K562 (cell line): Measurements from ENCODE around the gene RBFOX1. TPM values are rescaled to one million over a fixed set of nuclear protein-coding genes. Genes with fewer than 3 reads are reported as not detected.

Experiments used
- ATAC-seq: fragments of 200-7000 bp; cut with Tn5 transposase; 3 replicates; pipeline ENCODE4 v1.9.1; 2020; ENCODE audit warnings: moderate library complexity
- BruUV-seq: library from RNA; stranded (reverse); fragments of 400-500 nt; replicated peaks from 2 replicates; lab custom pipeline; 2021; lab: Mats Ljungman, UMichigan
- CTCF ChIA-PET: fragments of 300-600 bp; formaldehyde crosslinking; extraction: SDS; loops from one replicate; lab custom pipeline; 2021; ENCODE audit warnings: low intra/inter-chr PET ratio; lab: Yijun Ruan, JAX
- POLR2A ChIA-PET: fragments of 300-600, 350-650 bp; sonication (Branson Sonifier 250); formaldehyde crosslinking; extraction: SDS; loops from one replicate; lab custom pipeline; 2021; ENCODE audit warnings: antibody characterized with exemption, inconsistent platforms; lab: Yijun Ruan, JAX
- DNase-seq, 4 experiments: peaks; one replicate each; pipeline versions ENCODE4 v3.0.0 to v3.0.0-alpha.2; 2011 to 2018; ENCODE audit warnings: low spot score in 3 of 4, mixed read lengths in 3 of 4; ENCODE audit errors: extremely low read depth in 1 of 4
- FAIRE-seq: peaks from 2 replicates; lab custom pipeline; 2011; peaks lifted over from hg19 to GRCh38; lab: Jason Lieb, UNC
- H2AFZ ChIP-seq: 2 replicates; pipeline ENCODE4 v1.6.0; 2011; ENCODE audit warnings: low read depth, low read length, control low read depth, inconsistent platforms
- H3K27ac ChIP-seq: fragments of 200-600 bp; 3 replicates; pipeline ENCODE4 v1.8.0; 2011; ENCODE audit warnings: low read depth, mild to moderate bottlenecking, control low read depth, inconsistent platforms, low read length, moderate library complexity, mixed read lengths; ENCODE audit errors: extremely low read depth
- H3K27me3 ChIP-seq, 2 experiments: fragments of 300-600 bp in 1 of 2; 2 replicates in 1 of 2; 3 replicates in 1 of 2; pipeline versions ENCODE4 v1.6.0 to v1.8.0; 2011; ENCODE audit warnings: inconsistent platforms in 2 of 2, low read length in 2 of 2, mild to moderate bottlenecking in 1 of 2, mixed read lengths in 1 of 2, moderate library complexity in 1 of 2; ENCODE audit not compliant: control insufficient read depth in 2 of 2, insufficient read depth in 2 of 2
- H3K36me3 ChIP-seq: fragments of 300-600 bp; 3 replicates; pipeline ENCODE4 v1.8.0; 2011; ENCODE audit warnings: mild to moderate bottlenecking, low read length, inconsistent platforms; ENCODE audit not compliant: control insufficient read depth, insufficient read depth
- H3K4me1 ChIP-seq, 2 experiments: fragments of 200-600 bp in 1 of 2; replicated peaks in 1 of 2; 2 replicates in 1 of 2; 3 replicates in 1 of 2; pipeline versions ENCODE4 v1.5.1 to v1.8.0; 2011; ENCODE audit warnings: inconsistent platforms in 2 of 2, low read length in 2 of 2, mild to moderate bottlenecking in 1 of 2, mixed read lengths in 1 of 2, moderate library complexity in 1 of 2; ENCODE audit not compliant: control insufficient read depth in 2 of 2, insufficient read depth in 2 of 2
- H3K4me2 ChIP-seq: 2 replicates; pipeline ENCODE4 v1.6.1; 2011; ENCODE audit warnings: low read length, control low read depth, inconsistent platforms, mixed read lengths; ENCODE audit not compliant: insufficient read depth
- H3K4me3 ChIP-seq: fragments of 200-600 bp; sonication (generic), shearing (Covaris generic); 2 replicates; pipeline ENCODE4 v1.5.1; 2016; ENCODE audit warnings: control low read depth, inconsistent platforms
- H3K79me2 ChIP-seq: fragments of 200-600 bp; 3 replicates; pipeline ENCODE4 v1.8.0; 2011; ENCODE audit warnings: low read length, inconsistent platforms; ENCODE audit not compliant: control insufficient read depth, insufficient read depth
- H3K9ac ChIP-seq, 2 experiments: 2 replicates each; pipeline versions ENCODE4 v1.6.0 to v1.6.1; 2011; ENCODE audit warnings: low read depth in 2 of 2, low read length in 2 of 2, control low read depth in 1 of 2, inconsistent platforms in 1 of 2, mild to moderate bottlenecking in 1 of 2, mixed read lengths in 1 of 2; ENCODE audit not compliant: insufficient read depth in 1 of 2
- H3K9me1 ChIP-seq: one replicate; pipeline ENCODE4 v1.6.0; 2011; ENCODE audit warnings: inconsistent platforms, mild to moderate bottlenecking, low read length, moderate library complexity; ENCODE audit not compliant: control insufficient read depth, insufficient read depth
- H3K9me3 ChIP-seq: replicated peaks from 2 replicates; pipeline ENCODE4 v1.5.1; 2011; ENCODE audit warnings: low read depth, low read length, inconsistent platforms; ENCODE audit not compliant: control insufficient read depth, insufficient read depth
- H4K20me1 ChIP-seq: replicated peaks from 2 replicates; pipeline ENCODE4 v1.6.1; 2011; ENCODE audit warnings: low read length, inconsistent platforms, mixed read lengths; ENCODE audit not compliant: control insufficient read depth, insufficient read depth
- C11orf30 ChIP-seq: fragments of 450-650 bp; IDR thresholded peaks from 2 replicates; pipeline ENCODE4 v1.6.1; 2016; ENCODE audit warnings: low read depth, mild to moderate bottlenecking
- FOXP1 ChIP-seq: sonication (generic); formaldehyde crosslinking; IDR thresholded peaks from 2 replicates; pipeline ENCODE4 v1.8.0; 2022; ENCODE audit warnings: mild to moderate bottlenecking, missing genetic modification reagents
- GABPA ChIP-seq: fragments of 200-800 bp; sonication (Bioruptor generic); conservative IDR thresholded peaks from 2 replicates; pipeline ENCODE4 v1.6.1; 2016; ENCODE audit warnings: low read depth, missing genetic modification characterization, missing compliant biosample characterization
- REST ChIP-seq, 2 experiments: fragments of 450-650 bp; formaldehyde crosslinking in 1 of 2; IDR thresholded peaks; 2 replicates each; pipeline versions ENCODE4 v1.4.0 to v1.6.1; 2014 to 2020; ENCODE audit warnings: mild to moderate bottlenecking in 2 of 2, borderline replicate concordance in 1 of 2, low read depth in 1 of 2
- RFX7 ChIP-seq: fragments of 250-450 bp; sonication (Bioruptor Pico); IDR thresholded peaks from 2 replicates; pipeline ENCODE4 v1.5.1; 2021; ENCODE audit warnings: mild to moderate bottlenecking
- SAFB2 ChIP-seq: fragments of 200-400 bp; formaldehyde crosslinking; IDR thresholded peaks from 2 replicates; pipeline ENCODE4 v1.6.1; 2018; ENCODE audit warnings: borderline replicate concordance, low read length, low read depth, moderate library complexity; ENCODE audit not compliant: severe bottlenecking
- SP2 ChIP-seq: IDR thresholded peaks from 2 replicates; pipeline ENCODE4 v1.6.1; 2011; ENCODE audit warnings: mild to moderate bottlenecking, low read depth, low read length, moderate library complexity; ENCODE audit not compliant: poor library complexity, severe bottlenecking; ENCODE audit errors: extremely low read depth
- ZNF316 ChIP-seq: fragments of 450-650 bp; IDR thresholded peaks from 2 replicates; pipeline ENCODE4 v1.6.1; 2016
- ZNF780A ChIP-seq: fragments of 250-450 bp; sonication (Bioruptor Pico); IDR thresholded peaks from 2 replicates; pipeline ENCODE4 v1.5.0; 2021; ENCODE audit warnings: mild to moderate bottlenecking
- WGBS: fragments of 100-300 bp; shearing (Covaris generic); methylation state at CpG from one replicate; pipeline ENCODE4 v1.1.6; 2016; ENCODE audit warnings: low coverage, mixed read lengths; ENCODE audit not compliant: insufficient coverage; ENCODE audit errors: missing lambda C conversion rate; 5-methylcytosine and 5-hydroxymethylcytosine counted together
- in situ Hi-C: fragments of 300-500 bp; cut with MboI; formaldehyde crosslinking; loops from 4 replicates; pipeline ENCODE4 v1.15.0; 2018; ENCODE audit warnings: inconsistent platforms, mixed read lengths
- intact Hi-C: fragments of 100-400 bp; cut with micrococcal nuclease; formaldehyde crosslinking; loops from 2 replicates; pipeline ENCODE4 v1.14.2; 2022
- polyA plus RNA-seq, 8 experiments: library from polyadenylated mRNA; depleted of rRNA in 4 of 8; stranded (reverse) in 5 of 8; unstranded in 3 of 8; fragments of >200 nt; fragmentation: Nextera tagmentation in 2 of 8; fragmentation: Illumina TruSeq in 1 of 8; extraction: Ambion mirVana in 2 of 8; extraction: Trizol in 1 of 8; gene quantifications; 2 replicates each; pipeline versions ENCODE4 v1.2.1 to v1.2.3, GENCODE V29; 2011 to 2014; ENCODE audit warnings: inconsistent platforms in 1 of 8, missing spikeins in 1 of 8
- total RNA-seq, 7 experiments: library from RNA; depleted of rRNA in 6 of 7; stranded (reverse); fragments of >200 nt in 6 of 7; fragmentation: Illumina TruSeq in 2 of 7; extraction: Trizol in 2 of 7; gene quantifications; 2 replicates each; pipeline versions ENCODE4 v1.2.1 to v1.2.3, GENCODE V29; 2011 to 2021; ENCODE audit warnings: low replicate concordance in 1 of 7

Gene RBFOX1
- total and polyA plus RNA-seq, 9 of the 15 experiments (the other 6 are each of a cell fraction or from before 2014, with no cell fraction given): 0.03 TPM; not detected in 8

- TF ChIP-seq C11orf30 (no peak), GABPA (tag) (no peak), RFX7 (no peak), SP2 (no peak), SAFB2 (no peak), ZNF780A (CRISPR knock-in tag) (no peak), FOXP1 (no peak)
- TF ChIP-seq, all 486 proteins: peak for 0
Observed at GRCh38 chr16:7534749-7535148, 202.1 kb downstream of the RBFOX1 start (continued).

- no peak overlapping the region for H3K4me3 ChIP-seq
- no peak for DNase-seq
- no peak overlapping the region for H3K27ac ChIP-seq
- H3K79me2 ChIP-seq: no peaks in the 10 kb centered on the region
- 0% methylated on average over 3 of the region's 3 CpGs for WGBS
- no peak for ATAC-seq
- no peaks in the 10 kb centered on the region for H3K9me3 ChIP-seq
- H3K36me3 ChIP-seq: no peaks in the 10 kb centered on the region
- H3K27me3 ChIP-seq: peaks cover 0 to 9% of the 10 kb centered on the region in 2 experiments; a peak in 2 of 5 replicates
- TF ChIP-seq ZNF316: 0 out of 2 replicates have a peak, but pooled peaks have one; percentile 13
- TF ChIP-seq REST (IDR thresholded peaks at IDR 0.05; ENCODE audit: borderline replicate concordance): no peak
- no peak for TF ChIP-seq REST (CRISPR knock-in tag; IDR thresholded peaks at IDR 0.05; ENCODE audit: low read depth)
- no peaks in the 10 kb centered on the region for H3K9me1 ChIP-seq
- in situ Hi-C loops (no loop called here), intact Hi-C loops (no loop called here)
- BruUV-seq: no TSS peak
- H3K4me1 ChIP-seq: no peaks in the 10 kb centered on the region
- no peak overlapping the region for H3K4me2 ChIP-seq
- FAIRE-seq: no peak
- no peak overlapping the region for H3K9ac ChIP-seq
- ChIA-PET CTCF (no interaction called here), POLR2A (no interaction called here)
- no peaks in the 10 kb centered on the region for H4K20me1 ChIP-seq
- H2AFZ ChIP-seq: no peak overlapping the region
Observed at GRCh38 chr16:7541026-7541425, 208.4 kb downstream of the RBFOX1 start.
